Neural cell (in vitro differentiated cells): ENCODE data around the gene R3HDML. TPM values are rescaled to one million over a fixed set of nuclear protein-coding genes. Genes with fewer than 3 reads are reported as not detected.
"Not testable (repeated sequence)": the region's sequence is repeated elsewhere in the genome, so short reads cannot be mapped to it uniquely, and the experiment has no call there.

ENCODE experiments used
- H2AFZ ChIP-seq: fragments of 200-600, 300-800 bp; sonication (generic), shearing (Covaris generic); 2 replicates; pipeline ENCODE4 v1.6.0; 2014; ENCODE audit warnings: low read depth, mild to moderate bottlenecking, antibody characterized with exemption, low read length, moderate library complexity
- H3F3A ChIP-seq: fragments of 200-600 bp; shearing (Covaris generic); 2 replicates; pipeline ENCODE4 v1.6.1; 2016; ENCODE audit warnings: mild to moderate bottlenecking, moderate library complexity, mixed read lengths, antibody characterized with exemption, low read length; ENCODE audit not compliant: insufficient read depth, poor library complexity, severe bottlenecking
- H3K27ac ChIP-seq: fragments of 200-600, 300-800 bp; sonication (generic), shearing (Covaris generic); 2 replicates; pipeline ENCODE4 v1.5.1; 2014; ENCODE audit warnings: mild to moderate bottlenecking, low read length, moderate library complexity
- H3K27me3 ChIP-seq: fragments of 300-800, 200-600 bp; sonication (generic), shearing (Covaris generic); 2 replicates; pipeline ENCODE4 v1.6.0; 2014; ENCODE audit warnings: mild to moderate bottlenecking, low read depth, low read length, moderate library complexity; ENCODE audit not compliant: insufficient read depth
- H3K36me3 ChIP-seq: fragments of 300-800, 200-600 bp; sonication (generic), shearing (Covaris generic); 2 replicates; pipeline ENCODE4 v1.5.1; 2014; ENCODE audit warnings: mild to moderate bottlenecking, antibody characterized with exemption, low read length, moderate library complexity; ENCODE audit not compliant: insufficient read depth
- H3K4me2 ChIP-seq: fragments of 300-800, 200-600 bp; sonication (generic), shearing (Covaris generic); 2 replicates; pipeline ENCODE4 v1.6.0; 2014; ENCODE audit warnings: mild to moderate bottlenecking, low read length
- H3K4me3 ChIP-seq: fragments of 300-800, 200-600 bp; sonication (generic), shearing (Covaris generic); 2 replicates; pipeline ENCODE4 v1.5.1; 2014; ENCODE audit warnings: mild to moderate bottlenecking, low read length, moderate library complexity
- H3K79me2 ChIP-seq: fragments of 200-600 bp; shearing (Covaris generic); replicated peaks from 2 replicates; pipeline ENCODE4 v1.6.0; 2014; ENCODE audit warnings: mild to moderate bottlenecking, low read length, moderate library complexity; ENCODE audit not compliant: insufficient read depth
- H3K9ac ChIP-seq: fragments of 300-800, 200-600 bp; sonication (generic), shearing (Covaris generic); 2 replicates; pipeline ENCODE4 v1.6.1; 2016; ENCODE audit warnings: mild to moderate bottlenecking, low read length, mixed read lengths
- H3K9me2 ChIP-seq: fragments of 200-600 bp; shearing (Covaris generic); 2 replicates; pipeline ENCODE4 v1.6.1; 2016; ENCODE audit warnings: mild to moderate bottlenecking, low read length, mixed read lengths; ENCODE audit not compliant: insufficient read depth
- H3K9me3 ChIP-seq: fragments of 200-600, 300-800 bp; sonication (generic), shearing (Covaris generic); 2 replicates; pipeline ENCODE4 v1.6.1; 2016; ENCODE audit warnings: mild to moderate bottlenecking, mixed run types, low read length, moderate library complexity, mixed read lengths
- H4K20me1 ChIP-seq: fragments of 200-600 bp; shearing (Covaris generic); 2 replicates; pipeline ENCODE4 v1.6.1; 2016; ENCODE audit warnings: mild to moderate bottlenecking, mixed run types; ENCODE audit not compliant: insufficient read depth
- EP300 ChIP-seq: fragments of 450-650 bp; conservative IDR thresholded peaks from 2 replicates; pipeline ENCODE4 v1.6.1; 2014; ENCODE audit warnings: antibody characterized with exemption, mild to moderate bottlenecking, moderate library complexity; ENCODE audit not compliant: poor library complexity, severe bottlenecking
- EZH2 ChIP-seq: fragments of 200-600, 300-800 bp; shearing (Covaris generic), sonication (generic); IDR thresholded peaks from 2 replicates; pipeline ENCODE4 v1.6.1; 2014; ENCODE audit warnings: antibody characterized with exemption, low read length, borderline replicate concordance, mild to moderate bottlenecking; ENCODE audit not compliant: insufficient read depth, poor library complexity, severe bottlenecking
- RAD21 ChIP-seq: fragments of 450-650 bp; conservative IDR thresholded peaks from 2 replicates; pipeline ENCODE4 v1.6.1; 2014; ENCODE audit warnings: antibody characterized with exemption, mild to moderate bottlenecking, moderate library complexity
- REST ChIP-seq: IDR thresholded peaks from 2 replicates; pipeline ENCODE4 v1.6.1; 2012; ENCODE audit warnings: borderline replicate concordance
- TAF1 ChIP-seq: IDR thresholded peaks from 2 replicates; pipeline ENCODE4 v1.6.1; 2012; ENCODE audit warnings: low read depth
- polyA plus RNA-seq: library from polyadenylated mRNA; depleted of rRNA; stranded (reverse); fragments of >200 nt; gene quantifications from 2 replicates; pipeline ENCODE4 v1.2.3, GENCODE V29; 2014

The R3HDML gene
- polyA plus RNA-seq, 1 donor from 2014 or later = not detected

DNA sequence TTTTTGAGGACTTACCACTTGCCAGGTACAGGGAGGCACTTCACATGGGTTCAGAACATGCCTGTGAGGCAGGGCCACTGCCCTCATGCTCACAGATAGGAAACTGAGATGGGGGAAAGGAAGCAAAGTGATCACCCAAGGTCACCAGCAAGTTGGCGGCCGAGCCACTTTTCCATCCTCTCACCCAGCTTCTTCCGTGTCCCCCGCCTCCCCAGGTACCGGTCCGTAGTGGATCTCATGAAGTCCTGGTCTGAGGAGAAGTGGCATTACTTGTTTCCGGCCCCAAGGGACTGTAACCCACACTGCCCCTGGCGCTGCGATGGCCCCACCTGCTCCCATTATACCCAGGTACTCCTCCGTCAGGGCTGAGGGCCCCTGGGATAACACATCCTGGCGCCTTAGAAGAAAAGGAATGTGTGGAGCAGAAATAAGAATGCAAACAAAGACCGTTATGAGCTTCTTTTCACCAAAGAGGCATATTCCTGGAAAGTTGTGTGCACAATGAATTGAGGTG is 6.4 kb downstream of the R3HDML start:
- Histone ChIP-seq H3K9me2 (no peaks in the 10 kb centered on the region), H3K27ac (no peak overlapping the region), H3K79me2 (no peaks in the 10 kb centered on the region), H3K36me3 (no peaks in the 10 kb centered on the region), H3K27me3 (no peaks in the 10 kb centered on the region), H3K9me3 (no peaks in the 10 kb centered on the region), H4K20me1 (no peaks in the 10 kb centered on the region), H3F3A (no peaks in the 10 kb centered on the region), H3K9ac (no peak overlapping the region), H3K4me3 (no peak overlapping the region), H3K4me2 (no peak overlapping the region), H2AFZ (no peak overlapping the region)
- TF ChIP-seq TAF1 (no peak), EP300 (no peak)

- Histone ChIP-seq H3K4me3 (no peak overlapping the region), H3K27ac (no peak overlapping the region), H3F3A (no peaks in the 10 kb centered on the region), H3K27me3 (no peaks in the 10 kb centered on the region), H3K9me3 (no peaks in the 10 kb centered on the region), H4K20me1 (no peaks in the 10 kb centered on the region), H3K4me2 (no peak overlapping the region), H3K9ac (no peak overlapping the region), H3K9me2 (no peaks in the 10 kb centered on the region), H3K36me3 (no peaks in the 10 kb centered on the region), H3K79me2 (no peaks in the 10 kb centered on the region), H2AFZ (no peak overlapping the region)
- TF ChIP-seq TAF1 = no peak
These were observed 7.9 kb downstream of the R3HDML start for GRCh38 chr20:44344723-44345122.

- H4K20me1 ChIP-seq = no peaks in the 10 kb centered on the region
- H3K9ac ChIP-seq = no peak overlapping the region
- H3K9me3 ChIP-seq = no peaks in the 10 kb centered on the region
- no peak overlapping the region for H3K4me3 ChIP-seq
- no peak overlapping the region for H3K27ac ChIP-seq
- H3K27me3 ChIP-seq = no peaks in the 10 kb centered on the region
- H3K9me2 ChIP-seq = no peaks in the 10 kb centered on the region
- no peaks in the 10 kb centered on the region for H3K36me3 ChIP-seq
- H3F3A ChIP-seq = no peaks in the 10 kb centered on the region
- no peaks in the 10 kb centered on the region for H3K79me2 ChIP-seq
- H3K4me2 ChIP-seq = no peak overlapping the region
- TF ChIP-seq EZH2 = no peak
- TF ChIP-seq REST = no peak
- no peak for TF ChIP-seq RAD21
- no peak overlapping the region for H2AFZ ChIP-seq
These were observed 8.3 kb downstream of the R3HDML start for GRCh38 chr20:44345147-44345546.

GRCh38 chr20:44345941-44346340 is 9.1 kb downstream of the R3HDML start:
- H3K36me3 ChIP-seq, H3K9me2 ChIP-seq, H3K9me3 ChIP-seq, H3K4me2 ChIP-seq, H3K27ac ChIP-seq, H2AFZ ChIP-seq, H3K27me3 ChIP-seq, H3K4me3 ChIP-seq, H3K9ac ChIP-seq, H3K79me2 ChIP-seq, H3F3A ChIP-seq, H4K20me1 ChIP-seq: not testable (repeated sequence)
